Measurements from ENCODE around the gene OPCML. TPM values are rescaled to one million over a fixed set of nuclear protein-coding genes. Genes with fewer than 3 reads are reported as not detected.

Gene OPCML
- total and polyA plus RNA-seq, 2 donors, result 0.06 to 2.3 TPM

GRCh38 chr11:132881622-132882021, 650.7 kb downstream of the OPCML start:
- WGBS, result 77% methylated on average over 3 of the region's 3 CpGs
- no peaks in the 10 kb centered on the region for H3K4me1 ChIP-seq (ENCODE audit: insufficient read depth)
- no peak overlapping the region for H3K4me3 ChIP-seq (ENCODE audit: low read depth, low read length)
- no peaks in the 10 kb centered on the region for H3K36me3 ChIP-seq (ENCODE audit: insufficient read depth)
- DNase-seq (ENCODE audit: extremely low spot score), result no peak
- H3K27ac ChIP-seq (ENCODE audit: low read depth), result no peak overlapping the region

GRCh38 chr11:132878111-132878510, 654.2 kb downstream of the OPCML start:
- H3K4me3 ChIP-seq (ENCODE audit: low read depth, low read length), result no peak overlapping the region
- H3K27ac ChIP-seq (ENCODE audit: low read depth), result no peak overlapping the region
- DNase-seq (ENCODE audit: extremely low spot score), result no peak
- no peaks in the 10 kb centered on the region for H3K36me3 ChIP-seq (ENCODE audit: insufficient read depth)
- WGBS, result 84% methylated on average over 5 of the region's 5 CpGs
- no peaks in the 10 kb centered on the region for H3K4me1 ChIP-seq (ENCODE audit: insufficient read depth)

- DNase-seq (ENCODE audit: extremely low spot score), result no peak
- Histone ChIP-seq H3K4me3 (ENCODE audit: low read depth, low read length) (no peak overlapping the region), H3K4me1 (ENCODE audit: insufficient read depth) (no peaks in the 10 kb centered on the region), H3K36me3 (ENCODE audit: insufficient read depth) (no peaks in the 10 kb centered on the region), H3K27ac (ENCODE audit: low read depth) (no peak overlapping the region)
- 78% methylated on average over 6 of the region's 6 CpGs for WGBS
Observed at GRCh38 chr11:132876705-132877104, 655.6 kb downstream of the OPCML start.

GRCh38 chr11:132876239-132876638, 656.1 kb downstream of the OPCML start:
- WGBS, result 60% methylated on average over 3 of the region's 3 CpGs
- Histone ChIP-seq H3K27ac (ENCODE audit: low read depth) (no peak overlapping the region), H3K36me3 (ENCODE audit: insufficient read depth) (no peaks in the 10 kb centered on the region), H3K4me1 (ENCODE audit: insufficient read depth) (no peaks in the 10 kb centered on the region), H3K4me3 (ENCODE audit: low read depth, low read length) (no peak overlapping the region)
- no peak for DNase-seq (ENCODE audit: extremely low spot score)

GRCh38 chr11:132874638-132875037, 657.7 kb downstream of the OPCML start:
- Histone ChIP-seq H3K27ac (ENCODE audit: low read depth) (no peak overlapping the region), H3K4me1 (ENCODE audit: insufficient read depth) (no peaks in the 10 kb centered on the region), H3K4me3 (ENCODE audit: low read depth, low read length) (no peak overlapping the region), H3K36me3 (ENCODE audit: insufficient read depth) (no peaks in the 10 kb centered on the region)
- WGBS, result 45% methylated on average over 6 of the region's 6 CpGs
- no peak for DNase-seq (ENCODE audit: extremely low spot score)

GRCh38 chr11:132873841-132874240, 658.5 kb downstream of the OPCML start:
- WGBS, result 85% methylated on average over 5 of the region's 5 CpGs
- no peaks in the 10 kb centered on the region for H3K36me3 ChIP-seq (ENCODE audit: insufficient read depth)
- H3K4me3 ChIP-seq (ENCODE audit: low read depth, low read length), result no peak overlapping the region
- H3K27ac ChIP-seq (ENCODE audit: low read depth), result no peak overlapping the region
- H3K4me1 ChIP-seq (ENCODE audit: insufficient read depth), result no peaks in the 10 kb centered on the region
- no peak for DNase-seq (ENCODE audit: extremely low spot score)

- Histone ChIP-seq H3K4me3 (ENCODE audit: low read depth, low read length) (no peak overlapping the region), H3K36me3 (ENCODE audit: insufficient read depth) (no peaks in the 10 kb centered on the region), H3K27ac (ENCODE audit: low read depth) (no peak overlapping the region), H3K4me1 (ENCODE audit: insufficient read depth) (no peaks in the 10 kb centered on the region)
- WGBS, result 76% methylated on average over 10 of the region's 10 CpGs
- DNase-seq (ENCODE audit: extremely low spot score), result no peak
Observed at GRCh38 chr11:132872211-132872610, 660.1 kb downstream of the OPCML start.

GRCh38 chr11:132866783-132867545, 665.3 kb downstream of the OPCML start:
- Histone ChIP-seq H3K4me3 (ENCODE audit: low read depth, low read length) (no peak overlapping the region), H3K36me3 (ENCODE audit: insufficient read depth) (no peaks in the 10 kb centered on the region), H3K4me1 (ENCODE audit: insufficient read depth) (no peaks in the 10 kb centered on the region), H3K27ac (ENCODE audit: low read depth) (no peak overlapping the region)
- 32% methylated on average over 5 of the region's 5 CpGs for WGBS
- no peak for DNase-seq (ENCODE audit: extremely low spot score)

GRCh38 chr11:132865623-132866022, 666.7 kb downstream of the OPCML start:
- Histone ChIP-seq H3K27ac (ENCODE audit: low read depth) (no peak overlapping the region), H3K36me3 (ENCODE audit: insufficient read depth) (no peaks in the 10 kb centered on the region), H3K4me3 (ENCODE audit: low read depth, low read length) (no peak overlapping the region), H3K4me1 (ENCODE audit: insufficient read depth) (no peaks in the 10 kb centered on the region)
- 59% methylated on average over 5 of the region's 5 CpGs for WGBS
- no peak for DNase-seq (ENCODE audit: extremely low spot score)

- H3K4me1 ChIP-seq (ENCODE audit: insufficient read depth), result no peaks in the 10 kb centered on the region
- H3K36me3 ChIP-seq (ENCODE audit: insufficient read depth), result no peaks in the 10 kb centered on the region
- no peak overlapping the region for H3K4me3 ChIP-seq (ENCODE audit: low read depth, low read length)
- no peak for DNase-seq (ENCODE audit: extremely low spot score)
- WGBS, result 91% methylated on average over 17 of the region's 17 CpGs
- no peak overlapping the region for H3K27ac ChIP-seq (ENCODE audit: low read depth)
Observed at GRCh38 chr11:132864811-132865576, 667.3 kb downstream of the OPCML start.

- DNase-seq (ENCODE audit: extremely low spot score), result no peak
- no peaks in the 10 kb centered on the region for H3K4me1 ChIP-seq (ENCODE audit: insufficient read depth)
- H3K36me3 ChIP-seq (ENCODE audit: insufficient read depth), result no peaks in the 10 kb centered on the region
- 76% methylated on average over 5 of the region's 5 CpGs for WGBS
- no peak overlapping the region for H3K27ac ChIP-seq (ENCODE audit: low read depth)
- no peak overlapping the region for H3K4me3 ChIP-seq (ENCODE audit: low read depth, low read length)
Observed at GRCh38 chr11:132862933-132863332, 669.4 kb downstream of the OPCML start.

- Histone ChIP-seq H3K27ac (ENCODE audit: low read depth) (no peak overlapping the region), H3K36me3 (ENCODE audit: insufficient read depth) (no peaks in the 10 kb centered on the region)
- WGBS, result 72% methylated on average over 5 of the region's 5 CpGs
Observed at GRCh38 chr11:132862137-132862536, 670.2 kb downstream of the OPCML start.

GRCh38 chr11:132859306-132859705, 673.0 kb downstream of the OPCML start:
- no peak for DNase-seq (ENCODE audit: extremely low spot score)
- WGBS, result 43% methylated on average over 6 of the region's 6 CpGs
- no peaks in the 10 kb centered on the region for H3K36me3 ChIP-seq (ENCODE audit: insufficient read depth)
- H3K4me3 ChIP-seq (ENCODE audit: low read depth, low read length), result no peak overlapping the region
- no peak overlapping the region for H3K27ac ChIP-seq (ENCODE audit: low read depth)
- H3K4me1 ChIP-seq (ENCODE audit: insufficient read depth), result no peaks in the 10 kb centered on the region

More at GRCh38 chr11:132862137-132862536, 670.2 kb downstream of the OPCML start:
- DNase-seq (ENCODE audit: extremely low spot score), result no peak
- Histone ChIP-seq H3K4me1 (ENCODE audit: insufficient read depth) (no peaks in the 10 kb centered on the region), H3K4me3 (ENCODE audit: low read depth, low read length) (no peak overlapping the region)

- no peak for DNase-seq (ENCODE audit: extremely low spot score)
- WGBS, result 12% methylated on average over 5 of the region's 5 CpGs
- no peak overlapping the region for H3K4me3 ChIP-seq (ENCODE audit: low read depth, low read length)
Observed at GRCh38 chr11:132858223-132858622, 674.1 kb downstream of the OPCML start.

More at GRCh38 chr11:132858223-132858622, 674.1 kb downstream of the OPCML start:
- Histone ChIP-seq H3K27ac (ENCODE audit: low read depth) (no peak overlapping the region), H3K36me3 (ENCODE audit: insufficient read depth) (no peaks in the 10 kb centered on the region), H3K4me1 (ENCODE audit: insufficient read depth) (no peaks in the 10 kb centered on the region)
